GM12801 (cell line): ENCODE measurements around the gene PIP5KL1.

ENCODE experiments used
- CTCF ChIP-seq: IDR thresholded peaks from one replicate; pipeline ENCODE4 v1.5.1; 2011; ENCODE audit warnings: control low read depth; ENCODE audit not compliant: insufficient read length; ENCODE audit errors: extremely low read depth

PIP5KL1 gene

GRCh38 chr9:127971357-127972235, 41.0 kb upstream of the PIP5KL1 start:
- TF ChIP-seq CTCF: no peak

DNA sequence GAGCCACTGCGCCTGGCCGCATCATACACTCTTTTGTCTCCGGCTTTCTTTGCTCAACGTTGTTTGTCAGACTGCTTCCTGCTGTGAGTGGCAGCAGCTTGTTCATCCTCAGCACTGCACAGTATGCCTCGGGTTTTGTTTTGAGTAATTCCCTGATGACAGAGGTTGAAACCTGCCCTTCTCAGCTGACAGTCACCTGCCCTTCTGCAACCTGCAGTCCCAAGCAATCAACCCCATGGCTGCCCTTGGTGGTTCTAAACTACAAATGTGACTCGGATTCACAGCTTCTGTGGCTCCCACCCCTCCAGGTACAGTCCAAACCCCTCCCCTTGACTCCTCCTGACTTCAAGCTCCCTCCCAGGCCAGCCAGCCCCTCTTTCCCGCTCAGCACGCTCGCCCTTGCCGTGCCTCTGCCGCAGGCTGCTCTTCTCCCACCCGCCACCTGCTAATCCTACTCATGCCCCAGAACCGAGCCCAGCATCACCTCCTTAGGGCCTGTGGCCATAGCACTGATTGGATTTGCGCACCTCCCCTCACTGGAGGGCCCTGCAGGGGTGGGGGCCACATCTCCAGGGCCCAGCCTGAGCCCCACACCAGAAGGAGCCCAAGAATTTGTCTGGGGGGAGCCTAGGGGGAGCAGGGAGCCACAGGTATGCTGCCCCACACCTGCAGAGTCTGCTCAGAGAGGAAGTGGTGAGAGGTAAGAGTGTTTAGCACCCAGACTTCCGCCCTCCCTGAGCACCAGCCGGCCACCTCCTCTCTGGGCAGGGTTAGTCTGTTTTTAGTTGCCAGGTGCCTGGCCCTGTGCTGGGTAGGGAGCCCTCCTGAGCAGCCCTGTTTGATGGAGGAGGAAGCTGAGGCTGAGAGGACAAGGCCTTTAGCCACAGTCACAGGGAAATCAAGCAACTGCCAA, 40.1 kb upstream of the PIP5KL1 start:
- no peak for TF ChIP-seq CTCF

DNA sequence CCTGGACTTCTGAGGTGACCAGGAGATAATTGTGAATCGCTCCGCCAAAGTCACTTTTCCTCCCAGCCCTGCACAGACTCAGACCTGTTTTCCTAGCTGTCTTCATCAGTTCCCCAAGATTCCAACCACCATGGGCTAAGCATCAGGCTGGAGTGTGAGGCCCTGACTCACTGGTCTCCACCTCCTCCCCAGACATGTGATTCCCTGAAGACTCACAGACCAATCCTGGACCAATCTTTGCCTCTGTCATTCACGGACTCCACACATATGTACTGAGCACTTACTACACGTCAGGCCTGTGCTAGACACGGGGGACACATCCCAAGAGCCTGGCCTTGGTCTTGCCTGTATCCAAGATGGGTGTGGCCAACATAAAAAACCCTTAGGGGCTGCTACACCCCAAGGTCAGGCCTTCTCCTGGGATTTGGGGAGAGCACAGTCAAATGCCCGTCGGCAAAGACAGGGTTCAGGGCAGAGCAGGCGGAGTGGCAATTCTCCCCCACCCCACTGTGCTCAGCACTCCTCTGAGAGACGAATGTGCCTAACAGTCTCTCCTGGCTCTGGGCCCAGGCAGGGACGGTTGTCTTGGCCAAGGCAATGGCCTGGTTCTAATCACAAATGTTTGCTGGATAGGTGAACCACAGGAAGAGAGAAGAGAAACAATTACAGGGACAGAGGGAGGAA, 38.3 kb upstream of the PIP5KL1 start:
- no peak for TF ChIP-seq CTCF

DNA sequence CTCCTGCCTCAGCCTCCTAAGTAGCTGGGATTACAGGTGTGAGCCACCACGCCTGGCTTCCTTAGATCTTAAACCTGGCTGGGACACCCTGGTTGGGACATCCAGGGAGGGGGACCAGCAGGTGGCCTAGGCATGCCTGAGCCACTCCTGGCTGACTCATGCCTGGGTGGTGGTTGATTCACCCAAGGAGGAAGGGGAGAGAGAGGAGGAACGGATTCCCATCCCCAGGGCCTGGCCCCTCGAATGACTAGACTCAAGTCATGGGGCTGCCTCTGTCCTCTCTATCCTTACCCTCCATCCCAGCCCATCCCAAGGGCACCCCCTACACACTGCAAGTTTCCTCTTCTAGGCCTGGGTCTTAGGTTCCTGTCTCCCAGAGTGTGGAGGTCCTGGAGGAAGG, 37.5 kb upstream of the PIP5KL1 start:
- no peak for TF ChIP-seq CTCF

- no peak for TF ChIP-seq CTCF
Measured at GRCh38 chr9:127967151-127967809, 36.7 kb upstream of the PIP5KL1 start.

GRCh38 chr9:127966416-127967150, 36.0 kb upstream of the PIP5KL1 start:
- TF ChIP-seq CTCF: no peak
